Fibroblast of lung (primary cell): ENCODE measurements around the gene OLFM1.

ENCODE experiments used
- EZH2 ChIP-seq: IDR thresholded peaks from 2 replicates; pipeline ENCODE4 v1.5.1; 2012; ENCODE audit warnings: low read length, control low read depth, mild to moderate bottlenecking; ENCODE audit errors: missing control alignments
- TF ChIP-seq, protein P1 (sequence below), 2 donors: IDR thresholded peaks in 1 of 2; conservative IDR thresholded peaks in 1 of 2; 1 replicate in 1 of 2; 2 replicates in 1 of 2; pipeline ENCODE4 v1.5.1; 2011 to 2012; ENCODE audit warnings: low read length in 2 of 2, control low read depth in 1 of 2, inconsistent platforms in 1 of 2, low read depth in 1 of 2, mild to moderate bottlenecking in 1 of 2

- TF ChIP-seq, protein P1, sequence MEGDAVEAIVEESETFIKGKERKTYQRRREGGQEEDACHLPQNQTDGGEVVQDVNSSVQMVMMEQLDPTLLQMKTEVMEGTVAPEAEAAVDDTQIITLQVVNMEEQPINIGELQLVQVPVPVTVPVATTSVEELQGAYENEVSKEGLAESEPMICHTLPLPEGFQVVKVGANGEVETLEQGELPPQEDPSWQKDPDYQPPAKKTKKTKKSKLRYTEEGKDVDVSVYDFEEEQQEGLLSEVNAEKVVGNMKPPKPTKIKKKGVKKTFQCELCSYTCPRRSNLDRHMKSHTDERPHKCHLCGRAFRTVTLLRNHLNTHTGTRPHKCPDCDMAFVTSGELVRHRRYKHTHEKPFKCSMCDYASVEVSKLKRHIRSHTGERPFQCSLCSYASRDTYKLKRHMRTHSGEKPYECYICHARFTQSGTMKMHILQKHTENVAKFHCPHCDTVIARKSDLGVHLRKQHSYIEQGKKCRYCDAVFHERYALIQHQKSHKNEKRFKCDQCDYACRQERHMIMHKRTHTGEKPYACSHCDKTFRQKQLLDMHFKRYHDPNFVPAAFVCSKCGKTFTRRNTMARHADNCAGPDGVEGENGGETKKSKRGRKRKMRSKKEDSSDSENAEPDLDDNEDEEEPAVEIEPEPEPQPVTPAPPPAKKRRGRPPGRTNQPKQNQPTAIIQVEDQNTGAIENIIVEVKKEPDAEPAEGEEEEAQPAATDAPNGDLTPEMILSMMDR (conservative IDR thresholded peaks at IDR 0.05 in 1 of 2, IDR thresholded peaks at IDR 0.05 in 1 of 2; ENCODE audit: low read depth in 1 of 2, low read length in 2 of 2) = no peak
- TF ChIP-seq EZH2 = no peak
These were observed 41.3 kb upstream of the OLFM1 start for GRCh38 chr9:135045928-135046738.
